Heart left ventricle (tissue), 16 donors: Measurements from ENCODE around the gene HOXB3. TPM values are rescaled to one million over a fixed set of nuclear protein-coding genes. Genes with fewer than 3 reads are reported as not detected.
A peak's percentile ranks its signal among the peaks of the same experiment; 100 is the strongest.

Source experiments
- ATAC-seq, 4 donors: fragments of 200-7000 bp; cut with Tn5 transposase; one replicate each; pipeline ENCODE4 v1.9.1; 2020 to 2022; ENCODE audit warnings: moderate library complexity in 4 of 4, mild to moderate bottlenecking in 3 of 4, moderate number of reproducible peaks in 1 of 4
- DNase-seq, 5 donors: peaks; one replicate each; pipeline ENCODE4 v3.0.0-alpha.2; 2020
- H3K27ac ChIP-seq, 12 donors: fragments of 200-600 bp; sonication (generic) in 4 of 12; one replicate each; pipeline versions ENCODE4 v1.5.0 to v1.8.0; 2016 to 2022; ENCODE audit warnings: mild to moderate bottlenecking in 2 of 12
- H3K27me3 ChIP-seq, 9 donors: fragments of 200-600 bp; sonication (generic) in 2 of 9; one replicate each; pipeline versions ENCODE4 v1.5.1 to v1.8.0; 2016 to 2022; ENCODE audit warnings: mild to moderate bottlenecking in 3 of 9
- H3K36me3 ChIP-seq, 9 donors: fragments of 200-600 bp; sonication (generic) in 2 of 9; one replicate each; pipeline versions ENCODE4 v1.5.0 to v1.8.0; 2018 to 2022; ENCODE audit warnings: mild to moderate bottlenecking in 2 of 9
- H3K4me1 ChIP-seq, 12 donors: fragments of 200-600 bp; sonication (generic) in 4 of 12; one replicate each; pipeline versions ENCODE4 v1.5.0 to v1.8.0; 2016 to 2022; ENCODE audit warnings: mild to moderate bottlenecking in 3 of 12
- H3K4me3 ChIP-seq, 12 donors: fragments of 200-600 bp; sonication (generic) in 4 of 12; one replicate each; pipeline versions ENCODE4 v1.5.0 to v1.8.0; 2017 to 2022; ENCODE audit warnings: mild to moderate bottlenecking in 9 of 12, moderate library complexity in 4 of 12
- H3K9me3 ChIP-seq, 12 donors: fragments of 200-600 bp; sonication (generic) in 4 of 12; one replicate each; pipeline versions ENCODE4 v1.5.0 to v1.8.0; 2016 to 2022; ENCODE audit warnings: mild to moderate bottlenecking in 1 of 12
- POLR2A ChIP-seq, 2 donors: fragments of 450-650 bp; IDR thresholded peaks; one replicate each; pipeline ENCODE4 v1.6.1; 2017; ENCODE audit warnings: antibody characterized with exemption in 2 of 2, mild to moderate bottlenecking in 2 of 2, moderate library complexity in 2 of 2
- WGBS, 4 donors: extraction: QIAGEN DNeasy Blood & Tissue Kit in 2 of 4; methylation state at CpG; one replicate each; pipeline versions ENCODE4 v1.1.5 to v1.1.7; 2013 to 2018; 5-methylcytosine and 5-hydroxymethylcytosine counted together
- intact Hi-C, 10 donors: fragments of 100-400 bp; cut with DNase I; formaldehyde crosslinking; loops; one replicate each; pipeline versions ENCODE4 v1.11.1 to v1.14.2; 2022
- polyA plus RNA-seq, 2 donors: library from polyadenylated mRNA; stranded (reverse); fragments of 200-250 nt; gene quantifications; one replicate each; pipeline ENCODE4 v1.2.3, GENCODE V29; 2013
- total RNA-seq, 9 donors: library from RNA; depleted of rRNA in 2 of 9; stranded (reverse); fragments of >200 nt in 2 of 9; fragmentation: NEBNext Ultra II Directional in 3 of 9; extraction: Animal tissue kit (Norgen Biotek cat#: 25700) in 3 of 9; gene quantifications; one replicate each; pipeline versions ENCODE4 v1.1.0 to v1.2.4, GENCODE V29; 2016 to 2023
- TF ChIP-seq, protein P1 (sequence below), 12 donors: fragments of 200-600 bp; sonication (generic) in 4 of 12; IDR thresholded peaks; one replicate each; pipeline versions ENCODE4 v1.5.0 to v1.8.0; 2018 to 2022; ENCODE audit warnings: antibody characterized with exemption in 12 of 12, mild to moderate bottlenecking in 5 of 12
- donor health status: ischemic (EF 13 %, LVEDD 7.1; RV severe dilation, severe dysfunction).
- donor health status: healthy with polysubstance abuse.
- donor health status: DM: no; HTN: yes; CAD: no.
- donor health status: DM: no; HTN: no; CAD: no.
- donor health status: ischemic (EF 25% LVEDD 6.9; RV normal size, moderate dysfunction).
- donor health status: ischemic (EF 25% LVEDD 5.7; RV mildly dilated, moderate dysfunction).
- donor health status: healthy.
- donor health status: DM: yes; HTN: yes; CAD: no.
- donor health status: ischemic (EF 35%, LVEDD 5.7; RV mildly dilated, moderate dysfunction).
- donor health status: nonischemic (EF 11% LVEDD 7.7; RV severe dilation, severe dysfunction).
- donor health status: DM: yes; HTN: yes; CAD: no.
- donor health status: PGD.
- donor health status: ischemic (EF 29% LVEDD 5.4; RV normal size, mild dysfunction).
- donor health status: nonischemic (EF 23%, LVEDD 6.1; RV moderate dilation, normal function).

HOXB3 gene
- total and polyA plus RNA-seq, 11 donors = 0.11 to 5.5 (median 2.0) TPM

- Histone ChIP-seq H3K27ac (peak overlapping the region in 1 of 12 donors; percentile 97), H3K27me3 (peaks cover 22 to 100% (median 96%) of the 10 kb centered on the region in 9 donors)
- TF ChIP-seq POLR2A (IDR thresholded peaks at IDR 0.05) = no peak
- TF ChIP-seq, protein P1, sequence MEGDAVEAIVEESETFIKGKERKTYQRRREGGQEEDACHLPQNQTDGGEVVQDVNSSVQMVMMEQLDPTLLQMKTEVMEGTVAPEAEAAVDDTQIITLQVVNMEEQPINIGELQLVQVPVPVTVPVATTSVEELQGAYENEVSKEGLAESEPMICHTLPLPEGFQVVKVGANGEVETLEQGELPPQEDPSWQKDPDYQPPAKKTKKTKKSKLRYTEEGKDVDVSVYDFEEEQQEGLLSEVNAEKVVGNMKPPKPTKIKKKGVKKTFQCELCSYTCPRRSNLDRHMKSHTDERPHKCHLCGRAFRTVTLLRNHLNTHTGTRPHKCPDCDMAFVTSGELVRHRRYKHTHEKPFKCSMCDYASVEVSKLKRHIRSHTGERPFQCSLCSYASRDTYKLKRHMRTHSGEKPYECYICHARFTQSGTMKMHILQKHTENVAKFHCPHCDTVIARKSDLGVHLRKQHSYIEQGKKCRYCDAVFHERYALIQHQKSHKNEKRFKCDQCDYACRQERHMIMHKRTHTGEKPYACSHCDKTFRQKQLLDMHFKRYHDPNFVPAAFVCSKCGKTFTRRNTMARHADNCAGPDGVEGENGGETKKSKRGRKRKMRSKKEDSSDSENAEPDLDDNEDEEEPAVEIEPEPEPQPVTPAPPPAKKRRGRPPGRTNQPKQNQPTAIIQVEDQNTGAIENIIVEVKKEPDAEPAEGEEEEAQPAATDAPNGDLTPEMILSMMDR (IDR thresholded peaks at IDR 0.05) = no peak
These were observed 18.1 kb downstream of the HOXB3 start for GRCh38 chr17:48571826-48572417.

DNA sequence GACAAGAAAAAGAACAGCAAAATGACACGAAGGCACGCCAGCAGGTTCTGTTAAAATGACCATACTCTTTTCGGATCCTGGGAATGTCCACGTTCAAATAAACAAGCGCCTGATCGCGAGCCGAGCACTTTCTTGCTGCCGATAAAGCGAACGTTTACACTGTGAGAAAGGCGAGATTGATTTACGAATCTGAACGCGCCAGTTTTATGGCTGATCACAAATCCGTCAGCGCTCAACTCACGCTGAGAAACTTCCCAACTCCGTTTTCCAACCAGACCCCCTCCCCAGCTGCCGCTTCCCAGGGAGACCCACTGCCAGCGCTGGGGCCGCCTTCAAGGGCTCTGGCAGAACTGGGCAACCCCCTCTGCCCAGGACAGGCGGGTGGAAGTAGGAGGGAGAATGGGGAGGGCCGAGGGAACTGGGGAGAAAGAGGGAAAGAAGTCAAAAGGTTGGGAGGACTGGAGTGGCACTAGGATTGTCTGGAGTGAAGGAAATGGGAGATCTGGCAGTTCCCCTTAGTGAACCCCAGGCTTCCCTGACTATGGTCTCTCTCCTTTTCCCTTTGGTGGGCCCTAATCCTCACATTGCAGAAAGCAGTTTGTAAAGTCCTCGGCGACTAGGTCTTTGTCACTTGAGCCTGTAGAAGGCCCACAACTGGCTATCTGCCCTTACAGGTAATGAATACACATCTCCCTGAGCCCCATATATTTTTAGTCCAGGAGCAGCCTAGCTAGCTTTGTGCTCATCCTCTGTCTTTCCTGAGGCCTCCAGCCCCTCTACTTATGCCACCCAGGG, 18.8 kb downstream of the HOXB3 start:
- H3K27ac ChIP-seq = peak overlapping the region in 2 of 12 donors; percentile 11 to 97
- DNase-seq = no peak
- H3K27me3 ChIP-seq = peaks cover 16 to 100% (median 96%) of the 10 kb centered on the region in 9 donors
- WGBS, 4 donors = 28 to 56% (median 36%) methylated on average over 26 of the region's 26 CpGs
- intact Hi-C loops = no loop called here
- no peaks in the 10 kb centered on the region for H3K36me3 ChIP-seq
- H3K4me3 ChIP-seq = no peak overlapping the region
- no peaks in the 10 kb centered on the region for H3K9me3 ChIP-seq
- TF ChIP-seq, protein P1 (IDR thresholded peaks at IDR 0.05) = no peak
- TF ChIP-seq POLR2A (IDR thresholded peaks at IDR 0.05) = no peak
- peaks cover 0 to 26% (median 0%) of the 10 kb centered on the region in 12 donors for H3K4me1 ChIP-seq
- no peak for ATAC-seq

More at GRCh38 chr17:48571826-48572417, 18.1 kb downstream of the HOXB3 start:
- 61 to 86% (median 73%) methylated on average over 1 of the region's 1 CpG for WGBS, 4 donors
- Histone ChIP-seq H3K9me3 (no peaks in the 10 kb centered on the region), H3K4me3 (no peak overlapping the region), H3K4me1 (peaks cover 0 to 27% (median 0%) of the 10 kb centered on the region in 12 donors), H3K36me3 (no peaks in the 10 kb centered on the region)
- intact Hi-C loops = no loop called here
- DNase-seq (no peak), ATAC-seq (no peak)

GRCh38 chr17:48570325-48571023, 19.6 kb downstream of the HOXB3 start:
- Histone ChIP-seq H3K27me3 (peaks cover 16 to 100% (median 96%) of the 10 kb centered on the region in 9 donors), H3K4me1 (peaks cover 0 to 28% (median 0%) of the 10 kb centered on the region in 12 donors), H3K36me3 (no peaks in the 10 kb centered on the region), H3K4me3 (no peak overlapping the region), H3K27ac (peak overlapping the region in 3 of 12 donors; percentile 11 to 97 (median 14)), H3K9me3 (no peaks in the 10 kb centered on the region)
- intact Hi-C loops = no loop called here
- 24 to 44% (median 27%) methylated on average over 19 of the region's 19 CpGs for WGBS, 4 donors
- ATAC-seq = no peak
- TF ChIP-seq, protein P1 (IDR thresholded peaks at IDR 0.05) = no peak
- no peak for TF ChIP-seq POLR2A (IDR thresholded peaks at IDR 0.05)
- no peak for DNase-seq
